HG03571 (cell line): Measurements from ENCODE around the gene BDH2.
A peak's percentile ranks its signal among the peaks of the same experiment; 100 is the strongest.

ENCODE experiments used
- ATAC-seq: cut with Tn5 transposase; IDR thresholded peaks from one replicate; pipeline ENCODE4 v1.9.1; 2021; ENCODE audit not compliant: unreplicated experiment

BDH2 gene

DNA sequence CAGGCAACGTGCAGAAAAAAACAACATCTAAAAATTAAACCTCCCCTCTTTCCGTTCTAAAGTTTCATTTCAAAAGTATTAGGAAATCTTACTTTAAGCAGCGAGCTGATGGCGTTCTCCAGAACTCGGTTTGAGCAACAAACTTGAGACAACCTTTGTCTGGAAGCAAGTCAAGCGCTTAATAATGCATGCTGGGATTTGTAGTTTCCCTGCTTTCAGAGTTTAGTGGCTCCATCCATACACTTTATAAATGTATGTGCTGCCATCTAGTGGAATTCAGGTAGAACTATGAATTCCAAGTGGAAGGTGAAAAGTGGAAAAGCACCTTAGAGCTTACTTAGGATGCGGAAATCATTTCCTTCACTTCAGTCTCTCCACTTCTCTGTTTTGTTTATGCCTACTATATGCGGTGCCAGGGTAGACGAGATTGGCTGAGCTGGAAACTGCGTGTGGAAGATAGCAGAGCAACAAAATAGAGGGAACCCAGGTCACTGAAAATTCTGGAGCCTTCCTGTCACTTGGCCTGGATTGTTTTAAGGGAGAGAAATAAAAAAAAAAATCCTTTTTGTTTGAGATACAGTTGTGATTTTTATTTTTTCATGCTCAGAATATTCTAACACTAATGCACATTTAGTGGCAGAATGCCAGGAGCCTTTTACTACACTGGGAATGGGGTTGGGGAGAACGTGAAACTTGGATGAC lies at the start of gene BDH2:
BDH2 (minus strand) TSS at position 144 of the 702 bp plus-strand sequence. CDS start 3,580 bp downstream, outside the sequence.
- peak; percentile 98 for ATAC-seq

DNA sequence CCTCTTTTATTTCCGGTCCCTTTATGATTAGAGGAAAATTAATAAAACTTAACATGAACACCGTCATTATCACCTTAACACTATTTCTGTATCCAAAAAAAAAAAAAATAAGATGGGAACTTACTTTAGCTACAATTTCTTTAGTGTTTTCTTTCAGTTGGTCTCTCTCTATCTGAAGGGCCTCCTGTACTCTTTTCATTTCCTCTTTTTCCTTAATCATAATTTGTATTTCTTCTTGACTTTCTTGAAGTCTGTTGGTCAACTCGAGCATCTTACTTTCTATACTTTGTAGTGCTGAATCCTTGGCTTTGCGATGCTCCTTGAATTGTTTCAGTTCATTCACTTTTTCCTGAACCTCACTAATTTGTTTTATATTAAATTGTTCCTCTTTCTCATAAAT lies 45.3 kb upstream of the BDH2 start:
- ATAC-seq = no peak

DNA sequence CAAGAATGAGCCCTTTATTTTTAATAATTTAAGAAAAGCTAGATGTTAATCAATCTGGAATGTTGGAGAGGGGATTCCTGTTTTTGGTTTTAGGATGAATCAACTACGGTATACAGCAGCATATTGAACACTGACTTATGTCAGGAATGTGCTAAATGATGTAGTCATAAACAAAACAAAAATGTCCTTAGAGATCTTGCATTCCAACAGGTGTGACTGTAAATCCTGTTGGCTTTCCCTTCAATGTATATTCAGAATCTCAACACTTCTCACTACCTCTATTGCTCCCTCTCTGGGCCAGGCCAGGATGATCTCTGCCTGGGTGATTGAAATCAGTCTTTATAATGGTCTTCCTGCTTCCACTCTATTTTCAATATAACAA lies 37.8 kb upstream of the BDH2 start:
- ATAC-seq = no peak

- ATAC-seq = no peak
These were observed 37.2 kb upstream of the BDH2 start for GRCh38 chr4:103136671-103137445.

DNA sequence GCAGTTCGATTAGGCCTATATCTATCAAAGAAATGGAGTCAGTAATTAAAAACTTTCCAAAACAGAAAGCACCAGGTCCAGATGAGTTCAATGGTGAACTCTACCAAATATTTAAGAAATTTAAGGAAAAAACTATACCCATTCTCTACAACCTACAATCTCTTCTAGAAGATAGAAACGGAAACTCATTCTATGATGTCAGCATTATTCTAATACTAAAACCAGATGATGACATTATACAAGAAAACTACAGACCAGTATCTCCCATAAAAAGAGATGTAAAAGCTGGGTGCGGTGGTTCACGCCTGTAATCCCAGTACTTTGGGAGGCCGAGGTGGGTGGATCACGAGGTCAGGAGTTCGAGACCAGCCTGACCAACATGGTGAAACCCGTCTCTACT lies 29.5 kb upstream of the BDH2 start:
- ATAC-seq = no peak

GRCh38 chr4:103126126-103126525 lies 26.5 kb upstream of the BDH2 start:
- no peak for ATAC-seq

DNA sequence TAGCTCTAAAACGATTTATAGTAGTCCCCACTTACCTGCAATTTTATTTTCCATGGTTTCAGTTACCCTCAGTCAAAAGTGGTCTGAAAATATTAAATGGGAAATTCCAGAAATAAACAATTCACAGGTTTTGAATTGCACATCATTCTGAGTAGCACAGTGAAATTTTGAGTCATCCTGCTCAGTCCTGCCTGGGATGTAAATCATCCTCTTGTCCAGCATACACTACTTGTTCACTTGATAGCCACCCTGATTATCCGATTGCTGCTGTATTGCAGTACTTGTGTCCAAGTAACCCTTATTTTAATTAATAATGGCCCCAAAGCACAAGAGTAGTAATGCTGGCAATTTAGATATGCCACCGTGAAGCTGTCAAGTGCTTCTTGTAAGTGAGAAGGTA lies 23.5 kb upstream of the BDH2 start:
- ATAC-seq = no peak

DNA sequence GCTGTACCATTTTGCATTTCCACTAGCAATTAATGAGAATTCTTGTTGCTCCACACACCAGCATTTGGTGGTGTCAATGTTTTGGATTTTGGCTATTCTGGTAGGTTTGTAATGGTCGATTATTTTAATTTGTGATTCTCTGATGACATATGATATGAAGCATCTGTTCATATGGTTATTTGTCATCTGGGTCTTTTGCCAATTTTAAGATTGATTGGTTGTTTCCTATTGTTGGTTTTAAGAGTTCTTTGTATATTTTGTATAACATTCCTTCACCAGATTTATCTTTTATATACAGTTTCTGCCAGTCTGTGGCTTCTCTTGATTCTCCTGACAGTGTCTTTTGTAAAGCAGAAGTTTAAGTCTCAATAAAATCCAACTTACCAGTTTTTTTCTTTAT lies 18.5 kb upstream of the BDH2 start:
- no peak for ATAC-seq

DNA sequence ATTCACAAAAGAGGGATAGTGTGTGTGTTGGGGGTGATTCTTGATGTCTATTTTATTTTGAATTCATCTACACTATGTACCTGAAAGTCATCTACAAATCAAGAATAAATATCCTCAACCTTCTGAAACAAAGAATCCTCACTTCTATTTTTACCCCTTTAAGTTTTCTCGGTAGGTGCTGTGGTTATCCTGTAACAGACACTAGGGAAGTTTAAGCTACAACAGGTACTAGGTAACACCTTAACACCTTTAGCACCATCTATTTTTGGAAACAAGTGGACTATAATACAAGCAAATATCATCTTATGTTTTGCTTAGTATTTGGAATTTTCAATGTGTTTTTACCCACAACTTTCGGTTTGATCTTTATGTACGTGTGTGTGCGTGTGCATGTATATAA lies 12.0 kb upstream of the BDH2 start:
- ATAC-seq = no peak

GRCh38 chr4:103108542-103108941 lies 8.9 kb upstream of the BDH2 start:
- no peak for ATAC-seq

GRCh38 chr4:103105558-103106356 lies 6.1 kb upstream of the BDH2 start:
- no peak for ATAC-seq

DNA sequence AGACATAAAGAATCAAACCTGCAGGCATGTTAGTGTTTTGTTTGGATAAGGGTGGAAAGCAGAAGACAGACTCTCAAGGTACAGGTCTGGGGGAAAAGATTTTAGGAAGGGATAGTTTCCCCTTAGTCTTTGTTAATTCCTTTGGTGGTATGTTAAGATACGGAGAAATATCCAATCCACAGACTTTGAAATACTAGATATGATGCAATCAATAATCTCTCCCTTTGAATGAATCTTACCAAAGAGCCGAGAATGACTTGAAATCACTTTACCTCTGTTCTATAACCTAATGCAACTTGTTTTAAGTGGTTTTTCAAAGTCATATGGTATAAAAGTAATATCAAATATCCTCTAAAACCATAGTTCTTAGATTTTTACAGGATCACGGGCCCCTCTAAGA lies 5.3 kb upstream of the BDH2 start:
- ATAC-seq = no peak

DNA sequence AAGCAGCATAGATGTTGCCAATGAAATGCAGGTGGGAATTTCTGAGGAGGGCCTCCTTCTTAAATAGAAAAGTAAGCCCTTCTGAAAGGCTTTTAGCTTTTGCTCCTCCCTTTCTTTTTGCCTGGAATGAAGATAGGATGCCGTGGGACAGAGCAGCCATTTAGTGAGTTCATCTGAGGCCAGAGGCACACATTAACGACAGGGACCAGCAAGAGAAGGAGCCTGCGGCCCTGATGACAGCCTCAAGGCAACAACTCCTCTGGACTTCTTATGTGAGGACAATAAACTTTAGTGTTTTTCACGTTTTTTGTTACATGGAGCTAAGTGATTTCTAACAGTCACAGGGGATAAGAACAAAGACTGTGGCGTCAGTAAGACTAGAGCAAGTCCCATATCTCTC lies 1.1 kb upstream of the BDH2 start:
- ATAC-seq = no peak

- no peak for ATAC-seq
These were observed 736 bp downstream of the BDH2 start for GRCh38 chr4:103098756-103099440.

- ATAC-seq = no peak
These were observed 1.3 kb downstream of the BDH2 start for GRCh38 chr4:103098341-103098740.

GRCh38 chr4:103097112-103097511 lies 2.5 kb downstream of the BDH2 start:
- no peak for ATAC-seq

DNA sequence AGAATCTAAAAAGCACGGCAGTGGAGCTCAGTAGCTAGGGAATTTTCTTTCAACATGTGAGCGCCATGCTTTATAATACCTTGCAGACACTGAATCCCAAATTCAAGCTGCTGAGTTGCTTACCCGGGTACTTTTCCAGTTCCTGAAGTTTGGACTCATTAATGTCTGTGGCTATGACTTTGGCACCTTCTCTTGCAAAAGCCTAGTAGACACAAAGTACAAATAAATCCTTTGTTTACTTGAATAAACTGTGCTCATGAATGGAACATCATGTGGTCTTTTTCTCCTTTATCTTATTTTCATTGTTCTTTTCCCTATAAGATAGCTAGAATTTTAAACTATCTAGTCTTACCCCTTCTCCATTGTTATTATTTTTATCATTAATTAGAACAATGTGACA lies 4.6 kb downstream of the BDH2 start:
- no peak for ATAC-seq

DNA sequence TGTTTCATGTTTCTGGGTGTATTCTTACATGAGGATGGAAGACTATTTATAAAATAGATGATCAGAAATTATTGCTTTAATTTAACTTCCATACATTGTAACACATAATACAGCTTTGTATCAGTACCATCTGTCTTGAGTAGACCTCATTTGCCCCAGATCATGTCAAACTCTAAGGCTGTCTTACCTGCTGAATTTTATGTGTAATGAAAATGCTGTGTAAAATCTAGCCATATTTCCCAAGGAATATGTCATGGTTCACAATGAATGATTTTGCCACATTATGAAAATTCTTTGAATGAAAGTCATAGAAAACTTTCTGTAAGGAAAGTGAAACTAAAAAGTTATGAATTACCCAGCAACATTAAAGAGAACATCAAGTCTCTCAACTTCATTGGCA lies 7.4 kb downstream of the BDH2 start:
- ATAC-seq = no peak

GRCh38 chr4:103091601-103092223 lies 7.9 kb downstream of the BDH2 start:
- ATAC-seq = peak; percentile 75

DNA sequence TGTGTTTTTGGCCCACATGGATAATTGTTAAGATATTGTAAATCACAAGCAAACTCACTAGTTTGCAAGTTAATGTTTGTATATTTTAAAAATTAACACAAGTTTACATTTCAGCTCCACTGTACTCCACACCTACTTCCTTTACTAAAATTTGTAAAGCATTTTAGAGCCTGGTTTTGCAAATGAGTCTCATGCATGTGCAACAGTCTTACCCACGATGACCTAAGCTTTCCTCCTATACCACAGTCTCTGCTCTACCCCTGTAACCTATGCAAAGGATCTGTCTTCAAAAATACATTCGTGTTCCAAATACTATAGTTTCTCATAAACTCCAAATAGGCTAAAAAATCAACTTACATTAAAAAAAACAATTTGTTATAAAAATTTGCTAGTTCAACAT lies 10.2 kb downstream of the BDH2 start:
- no peak for ATAC-seq

- no peak for ATAC-seq
These were observed 13.1 kb downstream of the BDH2 start for GRCh38 chr4:103086551-103086950.
